IPS-18c (cell line): Measurements from ENCODE around the gene BCL2L15.

Experiments
- H3K4me3 ChIP-seq: 2 replicates; pipeline ENCODE4 v1.7.0; 2013; ENCODE audit warnings: low read depth, mild to moderate bottlenecking, low read length, moderate library complexity; ENCODE audit not compliant: insufficient read depth
- H3K9me3 ChIP-seq: one replicate; pipeline ENCODE4 v1.6.1; 2013; ENCODE audit warnings: mild to moderate bottlenecking, low read length, moderate library complexity; ENCODE audit not compliant: control insufficient read depth, insufficient read depth

The BCL2L15 gene

DNA sequence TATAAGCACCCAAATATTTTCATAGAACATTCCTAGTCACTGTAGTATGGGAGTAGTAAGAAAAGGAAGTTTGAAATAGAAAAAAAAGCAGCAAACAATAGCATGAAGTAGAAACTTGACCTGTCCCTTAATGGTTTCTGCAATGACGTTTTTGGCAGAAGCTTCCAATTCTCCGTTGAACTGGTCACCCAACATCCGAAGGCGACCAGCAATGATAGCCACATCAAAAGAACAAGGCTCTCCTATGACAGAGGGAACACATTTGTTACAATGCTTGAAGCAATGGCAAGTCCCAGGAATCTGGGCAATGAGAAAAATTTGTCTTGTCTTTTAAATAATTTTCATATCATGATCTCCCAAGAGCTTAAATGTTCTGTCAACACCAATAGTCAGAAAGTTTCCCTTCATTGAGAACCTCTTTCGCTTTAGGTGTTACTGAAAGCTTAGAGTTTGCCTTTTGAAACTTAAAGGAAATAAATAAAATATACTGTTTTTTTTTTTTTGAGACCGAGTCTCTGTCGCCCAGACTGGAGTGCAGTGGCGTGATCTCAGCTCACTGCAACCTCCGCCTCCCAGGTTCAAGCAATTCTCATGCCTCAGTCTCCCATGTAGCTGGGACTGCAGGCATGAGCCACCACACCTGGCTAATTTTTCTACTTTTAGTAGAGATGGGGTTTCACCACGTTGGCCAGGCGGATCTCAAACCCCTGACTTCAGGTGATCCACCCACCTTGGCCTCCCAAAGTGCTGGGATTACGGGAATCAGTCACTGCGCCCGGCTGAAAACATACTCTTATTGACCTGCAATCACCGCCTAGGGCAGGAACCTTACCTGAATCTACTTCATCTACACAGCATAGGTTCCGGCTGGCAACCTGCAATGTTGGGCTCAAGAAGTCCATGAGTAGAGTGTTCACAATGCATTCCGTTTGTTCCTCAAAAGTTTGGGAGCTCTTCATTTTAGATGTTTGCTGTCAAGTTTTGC is 672 bp downstream of the BCL2L15 start:
- H3K4me3 ChIP-seq: no peak overlapping the region
- no peaks in the 10 kb centered on the region for H3K9me3 ChIP-seq

DNA sequence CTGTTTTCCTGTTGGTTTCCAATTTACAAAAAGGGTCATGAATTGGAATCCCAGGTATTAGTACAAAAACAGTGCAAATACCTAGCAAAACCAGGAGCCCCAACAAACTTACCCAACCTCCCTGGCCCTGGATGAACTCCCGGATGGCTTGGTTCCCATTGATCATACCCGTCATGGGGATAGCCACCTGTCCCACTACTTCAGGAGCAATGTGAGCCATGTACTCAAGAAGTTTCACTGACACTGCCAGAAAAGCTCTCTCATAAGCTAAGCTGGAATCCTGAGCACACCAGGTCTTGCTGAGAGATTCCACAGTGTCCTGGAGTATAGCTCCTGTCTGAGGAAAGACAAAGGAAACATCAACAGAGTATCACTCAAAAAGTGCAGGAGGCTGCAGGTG is 5.7 kb downstream of the BCL2L15 start:
- Histone ChIP-seq H3K4me3 (no peak overlapping the region), H3K9me3 (no peaks in the 10 kb centered on the region)

DNA sequence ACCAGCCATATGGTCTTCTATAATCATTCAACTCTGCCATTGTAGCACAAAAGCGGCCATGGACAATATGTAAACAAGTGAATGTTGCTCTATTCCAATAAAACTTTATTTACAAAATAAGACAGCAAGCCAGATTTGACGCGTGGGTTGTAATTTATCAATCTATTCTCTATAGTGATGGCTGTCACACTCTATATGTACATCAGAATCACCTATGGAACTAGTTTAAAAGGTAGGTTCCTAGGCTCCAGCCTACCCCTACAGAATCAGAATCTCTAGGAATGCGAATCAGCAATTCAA is 7.7 kb downstream of the BCL2L15 start:
- Histone ChIP-seq H3K4me3 (no peak overlapping the region), H3K9me3 (no peaks in the 10 kb centered on the region)

DNA sequence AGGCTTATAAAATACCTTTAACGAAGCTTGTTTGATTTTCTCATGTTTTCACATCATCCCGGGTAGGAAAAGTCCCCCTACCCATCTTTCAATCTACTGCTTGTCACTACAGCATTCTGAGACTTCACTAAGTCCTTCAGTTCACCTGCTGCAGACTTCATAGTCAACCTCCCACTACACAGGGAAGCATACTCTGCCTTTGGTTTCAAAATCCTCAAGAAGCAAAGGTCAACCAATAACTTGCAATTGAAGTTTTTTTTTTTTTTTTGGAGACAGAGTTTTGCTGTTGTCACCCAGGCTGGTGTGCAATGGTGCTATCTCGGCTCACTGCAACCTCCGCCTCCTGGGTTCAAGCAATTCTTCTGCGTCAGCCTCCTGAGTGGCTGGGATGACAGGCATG is 11.2 kb downstream of the BCL2L15 start:
- Histone ChIP-seq H3K9me3 (no peaks in the 10 kb centered on the region), H3K4me3 (no peak overlapping the region)

DNA sequence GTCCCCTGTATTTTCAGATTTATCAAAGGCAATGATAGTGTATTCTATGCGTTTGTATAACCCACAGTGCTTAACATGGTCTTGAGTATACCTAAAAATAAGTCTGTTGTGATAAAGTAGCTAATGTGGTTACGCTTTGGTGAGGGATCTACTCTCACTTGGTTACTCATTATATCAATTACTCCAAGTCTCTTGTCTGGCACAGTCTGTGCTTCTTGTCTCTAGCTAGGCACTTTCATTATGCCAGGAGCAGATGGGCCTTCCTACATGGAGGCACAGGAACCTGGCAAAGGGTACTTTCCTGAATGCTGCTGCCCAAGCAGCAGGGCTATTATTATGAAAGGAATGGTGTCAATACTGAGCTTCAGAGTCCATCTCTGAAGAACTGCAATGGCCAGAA is 11.7 kb downstream of the BCL2L15 start:
- H3K4me3 ChIP-seq: no peak overlapping the region
- H3K9me3 ChIP-seq: no peaks in the 10 kb centered on the region

DNA sequence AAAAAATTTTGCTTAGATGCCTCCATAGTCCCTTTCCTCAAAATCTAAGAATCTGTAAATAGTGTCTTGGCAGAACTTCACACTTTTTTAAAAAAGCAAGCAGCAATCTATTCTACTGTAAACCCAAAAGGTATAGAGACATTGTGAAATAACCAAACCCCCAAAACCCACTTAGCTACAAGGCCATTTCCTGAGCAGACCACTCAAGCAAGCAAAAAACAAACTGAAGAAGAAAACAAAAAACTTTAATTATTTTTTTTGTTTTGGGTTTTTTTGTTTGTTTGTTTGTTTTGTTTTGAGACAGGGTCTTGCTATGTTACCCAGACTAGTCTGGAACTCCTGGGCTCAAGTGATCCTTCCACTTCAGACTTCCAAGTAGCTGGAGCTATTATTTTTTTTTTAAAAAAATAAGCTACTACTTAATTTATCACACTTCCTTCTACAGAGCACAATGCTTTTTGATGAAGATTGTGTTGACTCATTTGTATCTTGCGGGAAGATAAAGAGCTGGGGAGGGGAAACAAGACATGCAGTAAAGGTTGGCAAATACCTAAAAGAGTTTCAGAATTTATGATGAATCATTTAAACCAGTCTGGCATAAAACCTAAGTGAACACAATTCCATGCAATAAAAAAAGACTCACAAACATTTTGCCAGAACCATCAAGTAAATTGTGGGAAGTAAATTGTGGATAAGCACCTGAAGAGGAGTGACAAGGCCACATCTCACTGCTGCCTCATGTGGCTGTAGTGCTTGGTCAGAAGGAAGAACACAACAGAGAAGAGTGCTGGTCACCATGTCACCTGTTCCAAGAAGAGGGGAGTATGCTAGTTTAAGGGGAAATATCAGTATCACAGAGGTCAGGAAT is 13.1 kb downstream of the BCL2L15 start:
- H3K9me3 ChIP-seq: no peaks in the 10 kb centered on the region
- no peak overlapping the region for H3K4me3 ChIP-seq

DNA sequence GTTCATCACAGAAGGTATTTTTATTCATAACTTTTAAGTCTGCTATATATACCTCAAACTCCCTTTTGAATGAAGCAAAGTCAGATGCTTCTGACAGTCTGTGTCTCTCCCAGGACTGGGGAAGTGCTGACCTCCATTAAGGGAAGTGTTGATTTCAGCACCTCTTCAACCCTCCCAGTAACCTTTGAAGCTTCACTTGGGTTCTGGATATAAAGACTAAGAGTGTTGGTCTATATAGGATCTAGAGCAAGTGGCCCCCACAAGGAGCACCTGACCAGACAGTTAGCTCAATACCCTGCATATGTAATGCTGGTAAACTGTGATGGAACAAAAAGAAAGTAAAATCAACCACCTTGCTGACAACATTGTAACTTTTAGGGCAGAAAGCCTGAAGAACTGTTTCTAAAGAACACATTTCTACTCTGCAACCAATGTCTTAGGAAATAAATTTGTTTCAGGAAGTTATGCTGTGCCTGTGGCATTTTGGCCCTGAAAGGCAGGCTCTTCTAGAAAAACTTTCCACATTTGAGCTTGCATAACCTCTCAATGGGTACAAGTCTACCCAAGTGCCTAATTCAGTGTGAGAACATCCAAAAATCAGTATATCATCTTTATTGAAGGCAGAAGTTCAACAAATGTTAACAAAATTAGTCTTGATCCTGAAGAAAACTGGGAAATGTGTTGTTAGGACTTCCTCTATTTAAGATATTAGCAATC is 15.0 kb downstream of the BCL2L15 start:
- H3K4me3 ChIP-seq: no peak overlapping the region
- H3K9me3 ChIP-seq: no peaks in the 10 kb centered on the region

DNA sequence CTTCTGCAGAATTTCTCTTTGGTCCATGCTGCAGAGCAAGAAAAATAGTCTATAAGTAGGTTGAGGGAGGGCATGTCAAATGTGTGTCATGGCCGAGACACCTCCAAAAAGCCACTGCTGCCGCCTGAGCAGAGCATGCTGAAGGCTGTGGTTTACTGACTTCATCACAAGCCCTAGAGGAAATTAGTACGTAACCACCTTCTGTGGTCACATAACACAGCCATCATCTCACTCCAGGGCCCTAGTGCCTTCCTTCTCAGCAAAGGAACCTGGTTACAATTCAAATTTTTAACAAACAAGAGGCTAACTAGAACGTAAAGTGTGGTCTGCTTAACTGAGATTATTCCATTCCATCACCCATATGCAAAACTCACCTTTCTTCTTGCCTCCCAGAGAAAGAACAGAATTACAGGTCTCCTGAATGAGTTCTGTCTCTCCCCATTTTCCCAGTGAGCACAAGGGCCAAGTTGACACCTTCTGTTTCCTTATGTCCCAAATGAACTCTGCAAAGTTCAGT is 15.7 kb downstream of the BCL2L15 start, which contains the start of gene PTPN22:
Gene PTPN22, minus strand, starts transcription at position 116 of the 517 bp plus-strand sequence.
- H3K9me3 ChIP-seq: no peaks in the 10 kb centered on the region
- H3K4me3 ChIP-seq: no peak within 1 kb of the TSS

DNA sequence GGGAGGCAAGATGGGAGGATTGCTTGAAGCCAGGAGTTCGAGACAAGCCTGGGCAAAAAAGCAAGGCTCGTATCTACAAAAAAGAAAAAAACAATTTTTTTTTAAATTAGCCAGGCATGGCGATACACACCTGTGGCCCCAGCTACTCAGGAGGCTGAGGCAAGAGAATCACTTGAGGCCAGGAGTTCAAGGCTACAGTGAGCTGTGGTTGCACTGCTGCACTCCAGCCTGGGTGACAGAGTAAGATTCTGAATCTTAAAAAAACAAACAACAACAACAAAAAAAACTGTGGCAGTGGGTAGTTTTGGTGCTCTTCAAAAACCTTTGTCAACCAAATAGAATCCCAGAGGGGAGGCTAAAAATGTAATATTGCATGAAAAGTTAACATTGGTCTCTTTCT is 16.6 kb downstream of the BCL2L15 start:
- Histone ChIP-seq H3K9me3 (no peaks in the 10 kb centered on the region), H3K4me3 (no peak overlapping the region)

DNA sequence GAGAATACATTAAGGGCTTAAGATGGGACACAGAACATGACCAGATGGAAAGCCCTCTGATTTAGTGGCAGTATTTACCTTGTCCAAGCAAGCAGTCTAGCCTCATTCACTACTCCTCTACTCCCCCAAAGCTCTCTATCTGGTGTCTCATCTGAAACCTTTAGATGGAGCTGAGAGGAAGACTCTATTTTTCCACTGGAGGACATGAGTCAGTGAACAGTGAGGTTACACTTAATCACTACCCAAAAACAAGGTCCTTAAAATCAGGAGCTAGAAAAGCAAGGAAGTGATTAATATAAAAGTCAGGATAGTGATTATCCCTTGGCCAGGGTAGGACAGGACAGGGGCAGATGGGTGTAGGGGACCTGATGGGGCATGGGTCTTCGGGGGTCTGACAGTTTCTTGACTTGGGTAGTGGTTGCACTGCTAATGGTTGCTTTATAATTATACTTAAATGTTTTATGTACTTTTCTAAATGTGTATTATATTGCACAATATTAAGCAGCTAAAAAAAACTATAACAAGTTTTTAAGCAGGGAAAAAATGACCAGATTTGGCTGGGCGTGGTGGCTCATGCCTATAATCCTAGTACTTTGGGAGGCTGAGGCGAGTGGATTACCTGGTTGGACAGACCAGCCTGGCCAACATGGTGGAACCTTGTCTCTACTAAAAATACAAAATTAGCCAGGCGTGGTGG is 18.8 kb downstream of the BCL2L15 start:
- Histone ChIP-seq H3K9me3 (no peaks in the 10 kb centered on the region), H3K4me3 (no peak overlapping the region)

DNA sequence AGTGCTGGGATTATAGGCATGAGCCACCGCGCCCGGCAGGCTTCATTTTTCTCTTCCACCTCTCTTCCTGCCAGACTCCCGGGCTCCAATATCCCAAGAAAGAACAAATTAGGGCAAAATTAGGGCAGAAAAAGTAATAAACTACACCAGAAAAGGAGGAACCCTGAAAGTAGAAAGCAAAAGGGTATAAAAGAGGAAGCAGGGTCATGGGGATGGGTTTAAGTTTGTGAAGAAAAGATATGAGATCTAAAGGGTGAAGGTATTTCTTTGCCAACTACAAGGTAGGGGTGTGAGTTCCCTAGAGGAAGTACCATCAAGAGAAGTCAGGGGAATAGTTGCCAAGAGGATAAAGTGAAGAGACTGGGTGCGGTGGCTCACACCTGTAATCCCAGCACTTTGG is 25.7 kb downstream of the BCL2L15 start:
- no peaks in the 10 kb centered on the region for H3K9me3 ChIP-seq
- no peak overlapping the region for H3K4me3 ChIP-seq

DNA sequence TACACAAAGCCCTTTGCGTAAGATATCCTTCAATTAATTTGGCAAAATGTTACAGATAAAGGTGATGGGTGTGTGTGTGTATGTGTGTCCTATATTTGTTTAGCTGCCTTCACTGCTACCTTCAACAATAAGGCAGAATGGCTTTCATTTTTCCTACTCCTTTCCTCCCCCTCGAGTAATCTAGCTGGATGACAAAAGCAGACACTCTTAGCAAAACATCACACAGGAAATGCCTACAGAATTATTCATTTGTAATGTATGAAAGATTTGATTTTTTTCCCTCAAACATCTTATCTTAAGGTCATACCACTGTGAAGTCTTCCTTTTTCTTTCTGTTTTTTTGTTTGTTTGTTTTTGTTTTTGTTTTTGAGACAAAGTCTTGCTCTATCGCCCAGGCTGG is 26.5 kb downstream of the BCL2L15 start:
- H3K9me3 ChIP-seq: no peaks in the 10 kb centered on the region
- H3K4me3 ChIP-seq: no peak overlapping the region

DNA sequence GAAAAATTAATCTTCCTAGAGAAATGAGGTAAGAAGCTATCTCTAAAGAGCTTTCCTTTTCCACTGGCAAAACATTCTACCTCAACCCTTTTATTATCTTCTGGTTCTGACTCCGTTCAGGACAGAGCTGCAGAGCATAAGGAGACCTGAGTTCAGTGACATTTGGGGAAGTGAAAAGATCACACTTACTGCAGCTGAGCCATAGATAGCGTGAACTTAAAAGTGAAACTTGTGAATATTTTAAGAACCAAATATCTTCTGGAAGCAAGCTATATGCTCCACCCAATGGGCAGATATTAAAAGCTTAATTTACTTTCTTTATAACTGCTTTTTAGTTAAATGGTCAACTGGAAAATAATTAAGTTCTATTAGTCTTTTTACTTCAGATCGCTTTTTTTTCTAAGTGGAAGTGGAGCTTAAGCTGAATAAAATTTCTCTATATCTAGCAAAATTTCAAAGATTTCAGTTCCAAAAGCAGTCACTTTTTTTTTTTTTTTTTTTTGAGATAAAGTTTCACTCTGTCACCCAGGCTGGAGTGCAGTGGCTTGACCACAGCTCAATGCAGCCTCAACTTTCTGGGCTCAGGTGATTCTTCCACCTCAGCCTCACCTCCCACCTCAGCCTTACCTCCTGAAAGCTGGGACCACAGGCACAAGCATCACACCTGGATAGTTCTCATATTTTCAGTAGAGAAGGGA is 27.8 kb downstream of the BCL2L15 start:
- H3K4me3 ChIP-seq: no peak overlapping the region
- H3K9me3 ChIP-seq: no peaks in the 10 kb centered on the region

DNA sequence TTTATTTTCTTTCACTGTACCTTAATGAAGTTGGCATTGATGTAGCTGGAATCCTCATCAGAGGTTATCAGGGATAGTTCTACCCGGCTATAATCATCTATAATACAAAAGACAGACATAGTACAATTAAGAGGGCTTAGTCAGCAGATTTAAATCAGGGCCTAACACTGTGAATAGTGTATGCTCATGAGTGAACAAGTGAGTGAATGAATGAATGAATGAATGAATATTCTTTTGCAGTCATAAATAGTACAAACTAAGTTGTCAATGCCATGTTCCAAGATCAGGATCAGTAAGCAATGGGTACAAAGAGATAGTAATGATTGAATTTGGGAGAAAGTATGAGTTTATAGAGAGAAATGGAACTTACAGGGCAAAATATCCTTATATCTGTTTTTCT is 28.4 kb downstream of the BCL2L15 start:
- Histone ChIP-seq H3K4me3 (no peak overlapping the region), H3K9me3 (no peaks in the 10 kb centered on the region)

DNA sequence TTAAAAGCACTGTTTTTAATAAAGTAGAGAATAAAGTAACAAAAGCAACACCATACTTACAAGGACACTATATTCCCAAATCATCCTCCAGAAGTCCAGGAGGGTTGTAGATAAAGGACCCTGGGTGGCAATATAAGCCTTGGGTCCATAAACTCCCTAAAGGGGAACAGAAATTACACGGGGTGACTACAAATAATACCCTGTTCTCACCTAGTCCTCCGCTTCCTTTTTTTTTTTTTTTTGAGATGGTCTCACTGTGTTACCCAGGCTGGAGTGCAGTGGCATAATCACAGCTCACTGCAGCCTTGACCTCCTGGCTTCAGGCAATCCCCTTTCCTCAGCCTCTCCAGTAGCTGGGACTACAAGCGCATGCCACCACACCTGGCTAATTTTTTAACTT is 29.0 kb downstream of the BCL2L15 start:
- H3K9me3 ChIP-seq: no peaks in the 10 kb centered on the region
- H3K4me3 ChIP-seq: no peak overlapping the region

DNA sequence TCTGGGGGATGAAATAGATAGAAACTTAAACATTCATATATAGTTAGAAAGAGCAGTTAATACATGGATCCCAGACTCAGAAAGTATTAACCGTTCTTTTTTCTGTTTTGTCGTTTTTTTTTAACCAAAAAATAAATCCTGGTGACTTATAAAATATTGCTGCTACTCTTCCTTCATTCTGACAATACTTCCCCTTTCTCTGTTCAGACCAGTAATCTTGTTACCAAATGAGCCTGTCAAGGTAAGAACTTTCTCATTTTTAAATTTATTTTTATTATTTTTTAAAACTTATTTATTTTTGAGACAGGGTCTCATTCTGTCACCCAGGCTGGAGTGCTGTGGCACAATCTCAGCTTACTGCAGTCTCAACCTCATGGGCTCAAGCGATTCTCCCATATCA is 29.6 kb downstream of the BCL2L15 start:
- Histone ChIP-seq H3K9me3 (no peaks in the 10 kb centered on the region), H3K4me3 (no peak overlapping the region)
